ENCODE results near the gene CALHM4.
"Not testable (repeated sequence)": the region's sequence is repeated elsewhere in the genome, so short reads cannot be mapped to it uniquely, and the experiment has no call there.

The CALHM4 gene

DNA sequence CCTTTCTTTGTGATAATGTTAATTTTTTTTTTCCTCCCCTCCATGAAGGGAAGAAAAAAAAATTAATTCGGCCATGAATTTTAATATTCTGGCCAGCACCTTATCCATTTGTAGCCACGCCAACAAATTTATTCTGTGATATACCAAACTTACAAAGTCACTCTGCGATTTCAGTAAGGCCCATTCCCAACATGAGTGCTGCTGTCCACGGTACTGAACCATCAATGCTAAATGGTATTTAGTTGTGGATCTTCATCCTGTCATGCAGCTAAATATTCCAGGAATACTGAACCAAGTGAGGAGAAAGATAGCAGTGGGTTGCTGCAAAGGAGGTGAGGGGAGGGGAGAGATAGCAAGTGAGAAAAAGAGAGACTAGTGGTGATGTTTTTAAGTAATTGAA is 43.3 kb downstream of the CALHM4 start:
- peaks cover 6% of the 10 kb centered on the region for H3K36me3 ChIP-seq (ENCODE audit: control insufficient read depth, insufficient read depth, low read length)
- H3K4me3 ChIP-seq (ENCODE audit: low read length): no peak overlapping the region
- no peaks in the 10 kb centered on the region for H3K4me1 ChIP-seq (ENCODE audit: control insufficient read depth, insufficient read depth, low read length)
- H3K27me3 ChIP-seq (ENCODE audit: control insufficient read depth, insufficient read depth, low read length): no peaks in the 10 kb centered on the region
- no peak overlapping the region for H3K9ac ChIP-seq (ENCODE audit: low read length)
- no peak overlapping the region for H3K27ac ChIP-seq (ENCODE audit: low read depth, low read length)

DNA sequence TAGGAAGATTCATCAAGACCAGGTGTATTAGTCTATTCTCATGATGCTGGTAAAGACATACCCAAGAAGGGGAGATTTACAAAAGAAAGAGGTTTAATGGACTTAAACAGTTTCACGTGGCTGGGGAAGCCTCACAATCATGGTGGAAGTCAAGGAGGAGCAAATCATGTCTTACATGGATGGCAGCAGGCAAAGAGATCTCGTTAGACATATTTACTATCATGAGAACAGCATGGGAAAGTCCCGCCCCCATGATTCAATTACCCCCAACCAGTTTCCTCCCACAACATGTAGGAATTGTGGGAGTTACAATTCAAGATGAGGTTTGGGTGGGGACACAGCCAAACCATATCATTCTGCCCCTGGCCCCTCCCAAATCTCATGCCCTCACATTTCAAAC is 50.4 kb downstream of the CALHM4 start:
- H3K4me1 ChIP-seq (ENCODE audit: control insufficient read depth, insufficient read depth, low read length); H3K27ac ChIP-seq (ENCODE audit: low read depth, low read length); H3K9ac ChIP-seq (ENCODE audit: low read length); H3K4me3 ChIP-seq (ENCODE audit: low read length); H3K27me3 ChIP-seq (ENCODE audit: control insufficient read depth, insufficient read depth, low read length); H3K36me3 ChIP-seq (ENCODE audit: control insufficient read depth, insufficient read depth, low read length): not testable (repeated sequence)

DNA sequence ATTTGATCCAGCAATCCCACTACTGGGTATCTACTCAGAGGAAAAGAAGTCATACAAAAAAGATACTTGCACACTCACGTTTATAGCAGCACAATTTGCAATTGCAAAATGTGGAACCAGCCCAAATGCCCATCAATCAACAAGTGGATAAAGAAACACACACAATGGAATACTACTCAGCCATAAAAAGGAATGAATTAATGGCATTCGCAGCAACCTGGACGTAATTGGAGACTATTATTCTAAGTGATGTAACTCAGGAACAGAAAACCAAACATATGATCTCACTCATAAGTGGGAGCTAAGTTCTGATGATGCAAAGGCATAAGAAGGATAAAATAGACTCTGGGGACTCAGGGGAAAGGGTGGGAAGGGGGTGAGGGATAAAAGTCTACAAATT is 51.3 kb downstream of the CALHM4 start:
- not testable (repeated sequence) for H3K4me1 ChIP-seq (ENCODE audit: control insufficient read depth, insufficient read depth, low read length); H3K9ac ChIP-seq (ENCODE audit: low read length)

DNA sequence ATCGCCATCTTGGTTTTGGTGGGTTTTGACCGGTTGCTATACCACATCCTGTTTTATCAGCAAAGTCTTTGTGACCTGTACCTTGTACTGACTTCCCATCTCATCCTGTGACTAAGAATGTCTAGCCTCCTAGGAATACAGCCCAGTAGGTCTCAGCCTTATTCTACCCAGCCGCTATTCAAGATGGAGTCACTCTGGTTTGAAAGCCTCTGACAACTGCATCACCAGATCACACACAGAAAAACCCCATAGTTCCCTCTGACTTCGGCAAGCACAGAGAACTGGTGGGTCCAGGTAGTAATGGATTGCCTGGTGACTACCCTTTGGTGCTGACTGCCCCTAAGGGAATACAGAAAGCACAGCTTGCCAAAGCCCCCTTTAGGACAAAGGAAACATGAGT is 52.4 kb downstream of the CALHM4 start:
- Histone ChIP-seq H3K9ac (ENCODE audit: low read length) (no peak overlapping the region), H3K27ac (ENCODE audit: low read depth, low read length) (no peak overlapping the region), H3K4me3 (ENCODE audit: low read length) (no peak overlapping the region), H3K4me1 (ENCODE audit: control insufficient read depth, insufficient read depth, low read length) (no peaks in the 10 kb centered on the region), H3K36me3 (ENCODE audit: control insufficient read depth, insufficient read depth, low read length) (peaks cover 2% of the 10 kb centered on the region), H3K27me3 (ENCODE audit: control insufficient read depth, insufficient read depth, low read length) (no peaks in the 10 kb centered on the region)

More for the DNA sequence above, 51.3 kb downstream of the CALHM4 start:
- not testable (repeated sequence) for H3K27me3 ChIP-seq (ENCODE audit: control insufficient read depth, insufficient read depth, low read length); H3K4me3 ChIP-seq (ENCODE audit: low read length); H3K36me3 ChIP-seq (ENCODE audit: control insufficient read depth, insufficient read depth, low read length); H3K27ac ChIP-seq (ENCODE audit: low read depth, low read length)

Data from rectal smooth muscle tissue (tissue), 1 donor.